DMS 273 (cell line): ENCODE measurements around the gene TRAPPC2L.

Source experiments
- DNase-seq: peaks from one replicate; lab custom pipeline; 2025; ENCODE audit not compliant: unreplicated experiment; lab: John Stamatoyannopoulos, UW

The TRAPPC2L gene, protein sequence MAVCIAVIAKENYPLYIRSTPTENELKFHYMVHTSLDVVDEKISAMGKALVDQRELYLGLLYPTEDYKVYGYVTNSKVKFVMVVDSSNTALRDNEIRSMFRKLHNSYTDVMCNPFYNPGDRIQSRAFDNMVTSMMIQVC

DNA sequence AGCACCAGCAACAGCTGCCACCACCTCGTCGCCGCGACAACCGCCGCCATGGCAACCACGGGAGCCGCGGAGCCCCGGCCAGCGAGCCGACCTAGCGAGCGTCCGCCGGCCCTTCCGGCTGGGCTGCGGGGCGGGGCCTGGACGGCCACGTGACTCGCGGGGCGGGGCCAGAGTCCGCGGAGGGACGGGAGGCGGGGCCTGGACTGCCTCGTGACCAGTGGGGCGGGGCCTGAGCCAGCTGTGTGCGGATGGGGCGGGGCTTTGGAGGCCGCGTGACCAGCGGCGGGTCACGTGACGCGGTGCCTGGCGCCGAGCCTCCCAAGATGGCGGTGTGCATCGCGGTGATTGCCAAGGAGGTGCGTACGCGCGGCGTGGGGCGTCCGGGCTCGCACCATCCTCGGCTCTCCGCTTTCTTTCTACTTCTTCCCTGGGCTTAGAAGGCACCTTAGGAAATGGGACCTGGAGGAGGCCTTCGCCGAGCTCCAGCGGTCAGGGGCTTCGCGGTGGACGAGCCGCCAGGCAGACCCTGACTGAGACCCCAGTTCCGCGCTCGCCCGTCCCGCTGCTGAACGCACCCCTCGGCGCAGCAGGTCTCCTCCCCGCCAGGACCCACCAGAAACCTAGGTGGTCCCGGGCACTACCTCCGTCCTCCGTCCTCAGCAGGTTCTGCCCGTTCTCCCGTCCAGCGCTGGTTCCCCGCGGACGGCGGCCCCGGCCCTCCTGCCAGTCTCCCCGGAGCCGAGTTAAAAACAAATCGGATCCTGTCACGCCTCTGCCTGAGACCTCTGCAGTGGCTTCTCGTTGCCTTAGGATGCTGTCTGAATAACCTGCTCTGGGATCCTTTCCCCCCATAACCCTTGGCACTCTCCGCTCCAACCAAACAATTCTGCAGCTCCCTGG is at the start of gene TRAPPC2L, which contains the start of gene GALNS:
TSS of gene TRAPPC2L (plus strand) at position 300 of the 900 bp plus-strand sequence. CDS start at position 324, 24 bp downstream.
TSS of gene GALNS (minus strand) at position 120 of the 900 bp plus-strand sequence. CDS start at position 50, 70 bp downstream.
- DNase-seq, result peak; percentile 98

DNA sequence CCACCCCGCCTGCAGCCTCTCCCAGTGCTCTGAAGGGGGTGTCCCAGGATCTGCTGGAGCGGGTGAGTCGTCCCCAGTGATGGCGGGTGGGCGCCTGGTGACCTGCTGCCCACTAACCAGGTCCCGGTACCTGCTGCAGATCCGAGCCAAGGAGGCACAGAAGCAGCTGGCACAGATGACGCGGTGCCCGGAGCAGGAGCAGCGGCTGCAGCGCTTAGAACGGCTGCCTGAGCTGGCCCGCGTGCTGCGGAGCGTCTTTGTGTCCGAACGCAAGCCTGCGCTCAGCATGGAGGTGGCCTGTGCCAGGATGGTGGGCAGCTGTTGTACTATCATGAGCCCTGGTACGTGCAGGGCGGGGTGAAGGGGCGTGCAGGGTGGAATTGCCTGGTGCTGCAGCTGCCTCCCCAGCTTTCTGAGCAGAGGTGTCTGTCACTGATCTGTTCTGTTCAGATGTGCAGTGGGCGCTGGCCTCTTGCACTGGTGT is 49.7 kb upstream of the TRAPPC2L start:
- peak; percentile 71 for DNase-seq

DNA sequence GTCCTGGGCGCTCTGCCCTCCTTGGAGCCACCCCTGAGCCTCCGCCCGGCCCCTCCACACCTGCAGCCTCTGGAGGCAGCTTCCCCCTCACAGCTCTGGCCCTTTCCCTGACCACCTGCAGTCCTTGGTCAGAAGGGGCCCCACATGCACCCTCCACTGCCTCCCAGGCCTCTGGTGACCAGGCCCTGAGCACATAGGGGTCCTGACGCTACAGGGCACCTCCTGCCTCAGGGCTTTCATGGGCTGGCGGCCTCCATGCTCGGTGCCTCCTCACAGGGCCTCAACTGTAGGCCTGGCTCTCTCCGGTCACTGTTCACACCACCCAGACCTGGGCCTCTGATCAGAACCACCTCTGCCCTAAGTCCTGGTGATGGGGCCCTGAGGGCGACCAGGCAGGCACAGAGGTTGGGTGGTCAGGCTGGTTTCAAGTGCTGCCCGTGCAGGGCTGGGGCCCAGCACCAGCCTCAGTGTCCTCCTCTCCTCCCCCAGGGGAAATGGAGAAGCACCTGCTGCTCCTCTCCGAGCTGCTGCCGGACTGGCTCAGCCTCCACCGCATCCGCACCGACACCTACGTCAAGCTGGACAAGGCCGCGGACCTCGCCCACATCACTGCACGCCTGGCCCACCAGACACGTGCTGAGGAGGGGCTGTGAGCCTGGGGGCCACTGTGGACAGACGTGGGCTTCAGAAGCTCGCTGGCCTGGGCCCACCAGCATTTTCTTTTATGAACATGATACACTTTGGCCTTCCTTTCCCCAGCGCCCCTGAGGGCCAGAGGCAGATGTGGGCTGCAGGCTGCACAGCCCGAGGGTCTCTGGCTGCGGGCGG is 49.1 kb upstream of the TRAPPC2L start:
- no peak for DNase-seq

DNA sequence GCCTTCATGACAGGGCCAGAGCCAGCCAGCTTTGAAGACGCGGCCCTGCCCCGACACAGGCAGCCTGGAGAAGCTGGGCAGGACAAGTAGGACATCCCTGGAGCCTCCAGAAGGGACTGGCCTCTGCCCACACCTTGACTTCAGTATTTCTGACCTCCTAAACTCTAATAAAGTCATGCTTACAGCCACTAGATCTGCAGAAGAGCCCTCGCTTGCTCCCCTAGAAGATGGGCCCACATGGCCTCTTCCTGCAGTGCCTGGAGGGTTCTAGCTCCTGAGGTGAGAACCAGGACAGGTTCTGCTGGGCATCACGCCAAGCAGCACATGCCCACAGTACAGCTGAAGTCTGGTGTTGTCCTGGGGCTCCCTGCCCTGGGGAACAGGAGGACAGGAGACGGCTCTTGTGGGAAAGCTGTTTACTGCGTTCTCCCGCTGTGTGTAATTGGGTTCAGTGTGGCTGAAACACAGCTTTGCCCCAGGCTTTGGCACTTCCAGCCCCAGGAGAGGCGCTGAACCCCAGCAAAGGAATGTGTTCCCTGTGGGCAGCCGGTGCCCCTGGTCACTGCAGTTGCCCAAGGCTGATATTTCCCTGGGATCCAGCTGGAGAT is 47.8 kb upstream of the TRAPPC2L start:
- DNase-seq, result peak; percentile 68

DNA sequence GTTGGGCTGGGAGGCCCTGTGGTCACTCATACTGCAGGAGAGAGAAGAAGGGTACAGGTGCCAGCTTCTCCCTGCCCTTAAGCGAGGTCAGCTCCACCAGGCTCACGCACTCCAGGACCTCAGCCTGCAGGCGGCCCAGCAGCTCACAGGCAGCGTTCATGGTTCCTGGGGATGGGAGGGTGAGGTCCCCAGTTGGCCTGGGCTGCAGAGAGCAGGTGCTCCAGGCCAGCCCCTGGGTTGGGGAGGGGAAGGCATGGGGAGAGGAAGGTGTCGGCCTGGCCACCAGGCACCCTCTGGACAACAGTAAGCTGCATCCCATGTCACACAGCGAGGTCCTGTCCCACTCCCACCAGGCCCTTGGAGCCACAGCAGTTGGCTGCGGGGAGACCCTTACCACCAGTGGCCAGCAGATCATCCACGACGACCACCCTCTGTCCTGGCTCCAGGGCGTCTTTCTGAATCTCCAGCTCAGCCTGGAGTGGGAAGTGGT is 47.2 kb upstream of the TRAPPC2L start:
- peak; percentile 62 for DNase-seq

DNA sequence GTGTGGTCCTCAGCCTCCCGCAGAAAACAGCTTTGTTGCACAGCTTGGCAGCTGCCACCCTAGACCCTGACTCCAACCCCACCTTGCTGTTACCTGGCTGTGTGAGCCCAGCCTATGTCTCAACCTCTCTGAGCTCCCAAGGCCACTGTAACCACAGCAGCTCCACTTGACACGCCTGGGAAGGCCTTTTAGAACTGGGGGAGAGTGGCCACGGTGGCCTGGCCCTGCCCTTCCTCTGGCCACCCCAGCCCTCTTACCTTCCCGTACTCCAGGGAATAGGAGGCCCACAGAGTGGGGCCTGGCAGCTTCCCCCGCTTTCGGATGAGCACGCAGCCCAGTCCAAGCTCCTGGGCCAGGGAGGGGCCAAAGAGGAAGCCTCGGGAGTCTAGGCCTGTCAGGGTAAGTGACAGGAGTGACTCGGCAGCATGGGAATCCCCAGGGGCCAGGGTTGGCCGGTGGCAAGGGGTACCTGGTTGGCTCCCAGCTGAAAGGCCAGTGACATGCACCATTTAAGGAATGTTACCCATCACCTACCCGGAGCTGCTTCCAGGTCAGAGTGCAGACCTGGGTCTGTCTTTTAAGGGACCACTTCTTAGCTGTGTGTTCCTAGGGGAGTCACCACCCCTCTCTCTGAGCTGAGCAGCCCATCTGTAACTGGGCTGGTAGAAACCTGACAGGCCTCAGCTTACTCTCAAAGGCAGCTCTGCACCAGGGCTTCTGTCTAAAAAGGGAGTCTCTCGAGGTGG is 46.6 kb upstream of the TRAPPC2L start:
- DNase-seq, result peak; percentile 71

DNA sequence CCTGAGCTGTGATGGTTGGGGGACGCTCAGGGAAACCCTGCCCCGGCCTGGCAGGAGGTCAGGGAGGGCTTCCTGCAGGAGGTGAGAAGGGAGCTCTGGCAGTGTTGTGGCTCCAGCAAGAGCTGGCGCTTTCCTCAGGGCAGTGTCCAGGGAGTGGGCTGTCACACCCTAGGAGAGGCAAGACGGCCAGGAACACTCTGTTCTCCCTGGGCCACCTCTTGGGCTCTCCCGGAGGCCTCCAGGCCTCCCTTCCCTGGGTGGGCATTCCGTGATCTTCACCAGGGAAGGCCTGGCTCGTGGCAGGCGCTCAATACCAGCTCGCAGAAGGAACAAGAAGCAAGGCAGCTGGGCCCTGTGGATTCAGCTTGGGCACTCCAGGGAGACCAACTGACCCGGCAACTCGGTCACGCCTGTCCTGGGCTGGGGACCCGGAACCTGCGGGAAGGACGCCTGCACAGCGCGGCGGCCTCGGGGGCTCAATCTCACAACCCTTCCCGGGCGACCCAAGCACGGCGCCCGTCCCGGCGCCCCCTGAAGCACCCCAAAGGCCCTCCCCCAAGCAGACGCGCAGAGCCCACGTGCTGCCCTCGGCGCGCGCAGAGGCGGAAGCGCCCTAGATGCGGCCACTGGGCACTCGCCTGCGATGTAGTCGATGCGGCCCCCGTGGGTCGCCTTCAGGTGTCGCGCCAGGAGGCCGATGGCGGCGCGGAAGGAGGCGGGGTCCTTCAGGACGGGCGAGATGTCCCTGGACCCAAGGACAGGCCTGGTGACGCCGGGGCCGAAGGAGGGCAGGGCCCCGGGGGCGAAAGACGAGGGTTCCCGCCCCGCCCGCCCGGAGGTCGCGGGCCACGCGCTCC is 45.8 kb upstream of the TRAPPC2L start:
- peak; percentile 91 for DNase-seq

DNA sequence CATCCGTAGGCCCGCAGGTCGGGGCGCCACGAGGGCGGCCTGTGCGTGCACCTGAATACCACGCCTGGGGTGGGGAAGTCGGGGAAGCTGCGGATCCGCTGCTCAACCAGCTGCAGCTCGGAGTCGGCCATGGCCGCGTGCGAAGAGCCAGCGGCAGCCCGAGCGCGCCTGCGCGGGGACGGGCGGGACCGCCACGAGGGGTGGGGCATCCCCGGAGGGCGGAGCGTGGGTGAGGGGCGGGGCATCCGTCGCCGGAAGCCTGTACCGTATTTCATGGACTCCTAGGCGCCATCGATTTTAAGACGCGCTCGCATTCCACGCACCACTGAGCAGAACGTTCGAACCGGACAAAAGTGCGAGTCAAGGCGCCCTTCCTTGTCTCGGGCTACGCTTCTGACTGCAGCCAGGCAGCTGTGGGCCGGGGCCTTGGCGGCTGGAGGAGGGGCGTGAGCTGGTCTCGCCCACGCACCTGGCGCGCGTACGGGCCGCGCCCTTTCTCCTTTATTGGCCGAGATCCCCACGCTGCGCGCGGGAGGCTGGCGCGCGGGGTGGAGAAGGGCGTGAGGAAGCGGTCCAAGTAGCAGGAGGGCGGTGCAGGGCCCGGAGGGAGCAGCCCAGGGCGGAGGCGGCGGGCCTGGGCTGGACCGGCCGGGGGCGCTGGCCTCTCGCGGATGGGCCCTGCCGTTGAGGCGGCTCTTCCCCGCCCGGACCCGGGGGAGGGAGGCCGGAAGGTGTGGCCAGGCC is 45.0 kb upstream of the TRAPPC2L start, which contains the start of gene APRT:
TSS of gene APRT (minus strand) at position 160 of the 744 bp plus-strand sequence. CDS start at position 131, 29 bp downstream.
- peak; percentile 95 for DNase-seq

DNA sequence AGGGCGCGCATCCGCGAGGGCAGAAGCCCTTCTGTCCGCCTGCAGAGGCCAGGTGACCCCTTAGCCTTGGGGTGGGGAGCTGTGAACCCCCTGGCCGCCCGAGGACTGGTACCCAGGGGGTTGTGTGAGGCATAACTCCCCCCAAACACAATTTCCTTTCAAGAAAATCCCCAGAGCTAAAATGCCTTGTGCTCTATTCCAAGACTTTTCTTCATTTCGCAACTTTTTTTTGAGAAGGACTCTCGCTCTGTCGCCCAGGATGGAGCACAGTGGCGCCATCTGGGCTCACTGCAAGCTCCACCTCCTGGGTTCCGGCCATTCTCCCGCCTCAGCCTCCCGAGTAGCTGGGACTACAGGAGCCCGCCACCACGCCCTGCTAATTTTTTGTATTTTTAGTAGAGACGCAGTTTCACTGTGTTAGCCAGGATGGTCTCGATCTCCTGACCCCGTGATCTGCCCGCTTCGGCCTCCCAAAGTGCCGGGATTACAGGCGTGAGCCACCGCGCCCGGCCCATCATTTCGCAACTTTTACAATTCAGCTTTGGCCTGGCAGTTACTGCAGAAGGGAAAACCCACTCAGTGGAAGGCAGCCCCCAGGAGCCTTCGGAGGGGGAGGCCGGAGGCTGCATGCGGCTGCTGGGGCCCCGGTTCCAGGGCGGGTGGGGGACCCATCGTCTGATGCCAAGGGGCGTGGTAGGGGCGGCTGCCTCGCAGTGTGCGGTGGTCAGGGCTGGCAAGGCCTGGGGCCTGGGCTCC is 44.2 kb upstream of the TRAPPC2L start:
- DNase-seq, result peak; percentile 73

DNA sequence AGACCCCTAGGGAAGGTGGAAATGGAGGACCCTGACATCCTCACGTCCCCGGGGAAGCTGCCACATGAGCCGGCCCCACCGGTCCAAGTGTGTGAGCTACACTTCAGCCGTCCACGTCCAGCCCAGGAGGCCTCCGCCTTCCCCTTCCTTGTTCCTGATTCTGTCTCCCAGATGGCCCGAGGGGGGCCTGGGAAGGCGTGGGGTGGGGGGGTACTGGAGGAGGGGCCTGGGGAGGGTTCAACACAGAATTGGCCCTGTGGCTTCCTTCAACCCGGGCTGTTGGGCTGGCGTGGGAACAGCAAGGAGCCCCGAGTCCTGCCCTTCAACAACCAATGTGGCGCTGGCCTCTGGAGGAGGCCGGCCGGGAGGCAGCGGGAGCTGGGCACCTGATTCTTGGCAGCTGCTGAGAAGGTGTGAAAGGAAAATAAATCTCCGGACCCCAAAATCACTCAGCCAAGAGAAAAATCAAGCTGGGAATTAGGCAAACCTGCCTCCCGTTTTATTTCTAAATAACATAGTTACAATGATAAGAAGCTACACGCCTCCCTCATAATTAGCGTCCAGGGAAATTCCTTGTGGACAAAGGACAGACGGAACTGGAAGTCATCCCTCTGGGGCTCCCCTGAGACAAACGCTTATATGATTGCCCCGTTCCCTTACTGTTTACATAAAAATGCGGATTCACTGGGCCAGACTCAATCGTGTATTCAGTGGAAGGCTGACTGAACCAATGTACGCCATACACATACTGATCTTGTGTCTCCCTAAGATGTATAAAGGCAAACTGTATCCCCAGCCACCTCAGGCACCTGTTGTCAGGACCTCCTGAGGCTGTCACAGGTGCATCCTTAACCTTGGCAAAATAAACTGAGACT is 43.4 kb upstream of the TRAPPC2L start:
- DNase-seq, result no peak

DNA sequence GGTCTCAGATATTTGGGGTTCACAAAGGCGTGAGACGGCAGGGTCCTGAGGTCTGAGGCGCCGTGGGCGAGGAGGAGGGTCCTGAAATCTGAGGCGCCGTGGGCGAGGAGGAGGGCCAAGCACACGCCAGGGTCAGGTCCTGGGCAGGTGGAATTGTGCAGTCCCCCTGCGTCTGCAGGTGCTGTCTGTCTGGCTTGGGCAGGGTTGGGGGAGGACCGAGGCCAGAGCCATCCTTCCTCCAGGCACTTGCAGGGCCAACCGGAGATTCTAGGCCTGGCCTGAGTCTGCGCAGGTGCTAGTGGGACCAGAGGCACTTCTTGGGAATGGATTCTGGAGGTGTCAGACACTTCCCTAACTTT is 42.8 kb upstream of the TRAPPC2L start:
- DNase-seq, result no peak

DNA sequence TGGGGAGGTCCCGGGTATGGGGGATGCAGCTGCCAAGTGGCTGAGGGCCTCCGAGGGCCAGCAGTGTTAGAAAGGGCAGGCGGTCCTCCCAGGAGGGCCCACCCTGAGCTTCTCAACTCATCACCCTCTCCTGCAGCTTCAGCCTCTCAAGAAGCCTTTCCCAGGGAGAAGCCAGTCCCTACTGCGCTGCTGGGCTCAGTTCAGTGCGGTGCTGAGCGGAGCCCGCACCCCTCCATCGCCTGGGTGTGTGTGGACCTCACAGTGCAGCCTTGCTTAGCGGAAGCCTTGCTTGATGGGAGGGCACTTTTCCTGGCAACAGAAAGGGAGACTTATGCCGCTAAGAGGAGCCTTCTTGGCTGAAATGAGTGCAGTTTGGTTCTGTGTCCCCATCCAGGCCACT is 41.7 kb upstream of the TRAPPC2L start:
- no peak for DNase-seq

DNA sequence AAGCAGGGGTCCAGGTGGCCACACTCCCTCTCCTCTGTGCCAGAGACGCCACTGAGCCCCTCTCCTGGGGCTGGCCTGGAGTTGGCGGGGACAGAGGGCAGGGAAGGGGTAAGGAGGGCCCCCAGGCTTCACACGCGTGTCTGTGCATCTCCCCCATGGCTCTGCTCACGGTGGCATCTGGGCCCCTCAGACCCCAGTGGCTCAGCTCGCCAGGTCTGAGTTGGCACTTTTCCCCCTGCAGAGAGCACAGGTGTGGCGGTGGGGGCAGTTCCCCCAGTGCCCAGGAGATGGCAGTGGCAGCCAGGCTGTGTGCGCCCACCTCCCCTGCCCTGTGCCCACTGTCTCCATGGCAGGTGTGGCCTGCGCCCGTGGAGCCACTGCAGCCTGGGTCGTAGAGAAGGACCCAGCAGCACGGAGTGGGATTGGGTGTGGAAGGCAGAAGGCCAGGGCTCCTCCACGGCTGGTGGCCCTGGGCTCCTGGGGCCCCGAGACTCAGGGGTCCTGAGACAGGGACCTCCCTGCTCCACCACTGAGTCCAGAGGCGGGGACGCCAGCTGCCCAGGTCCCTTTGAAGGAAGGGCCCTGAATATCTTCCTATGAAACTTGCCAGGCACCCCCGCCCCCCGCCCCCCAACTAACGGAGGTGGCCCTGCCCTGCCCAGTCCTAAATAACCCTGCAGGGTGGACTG is 40.9 kb upstream of the TRAPPC2L start:
- peak; percentile 83 for DNase-seq

DNA sequence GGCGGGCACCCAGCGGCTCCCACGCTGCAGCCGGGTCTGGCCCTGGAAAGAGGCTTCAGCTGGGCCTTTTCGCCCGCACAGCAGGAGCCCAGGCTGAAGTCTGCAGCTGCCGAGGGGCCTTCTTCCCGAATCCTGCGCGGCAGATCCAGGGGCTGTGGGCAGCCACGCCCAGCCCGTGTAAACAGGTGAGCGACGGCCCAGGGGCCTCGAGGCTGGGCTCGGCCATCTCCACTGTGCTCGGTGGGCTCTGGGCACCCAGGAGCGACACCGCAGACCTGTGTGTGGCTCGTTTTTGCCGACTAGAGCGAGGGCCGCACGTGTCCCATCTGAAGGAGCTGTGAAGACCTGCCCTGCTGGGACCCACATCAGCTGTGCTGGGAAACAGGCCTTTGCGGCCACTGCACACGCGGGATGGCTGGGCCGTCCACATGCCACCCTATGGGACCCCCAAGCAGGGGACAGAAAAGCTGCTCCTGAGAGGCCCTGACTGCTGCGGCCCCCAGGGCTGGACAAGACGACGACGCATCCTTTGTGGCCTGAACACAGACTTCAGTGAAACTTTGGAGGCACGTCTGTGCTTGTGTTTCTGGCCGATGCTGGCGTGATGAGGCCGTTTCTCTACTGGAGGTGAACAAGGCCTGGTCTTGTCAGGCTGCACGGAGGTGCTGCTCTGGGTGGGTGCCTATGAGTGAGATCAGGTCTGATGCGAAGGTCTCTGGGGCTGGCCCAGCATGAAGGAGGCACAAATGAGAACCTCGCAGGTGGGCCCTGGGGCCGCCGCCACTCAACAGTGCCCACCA is 40.0 kb upstream of the TRAPPC2L start:
- DNase-seq, result no peak
